Tibial nerve (tissue), 4 donors: ENCODE data around the gene ITPRID2.

Experiments used
- EP300 ChIP-seq, 2 donors: sonication (generic); formaldehyde crosslinking; IDR thresholded peaks; one replicate each; pipeline ENCODE4 v1.6.1; 2017; ENCODE audit warnings: antibody characterized with exemption in 2 of 2, mild to moderate bottlenecking in 1 of 2
- POLR2A ChIP-seq, 2 donors: fragments of 450-650 bp; IDR thresholded peaks; one replicate each; pipeline ENCODE4 v1.6.1; 2017; ENCODE audit warnings: antibody characterized with exemption in 2 of 2, mild to moderate bottlenecking in 2 of 2, moderate library complexity in 2 of 2
- TF ChIP-seq, protein P1 (sequence below), 5 experiments: fragments of 200-600 bp in 3 of 5; fragments of 450-650 bp in 2 of 5; sonication (generic) in 3 of 5; IDR thresholded peaks; one replicate each; pipeline ENCODE4 v1.5.1; 2016 to 2019; ENCODE audit warnings: antibody characterized with exemption in 5 of 5, mild to moderate bottlenecking in 3 of 5, moderate library complexity in 2 of 5

DNA sequence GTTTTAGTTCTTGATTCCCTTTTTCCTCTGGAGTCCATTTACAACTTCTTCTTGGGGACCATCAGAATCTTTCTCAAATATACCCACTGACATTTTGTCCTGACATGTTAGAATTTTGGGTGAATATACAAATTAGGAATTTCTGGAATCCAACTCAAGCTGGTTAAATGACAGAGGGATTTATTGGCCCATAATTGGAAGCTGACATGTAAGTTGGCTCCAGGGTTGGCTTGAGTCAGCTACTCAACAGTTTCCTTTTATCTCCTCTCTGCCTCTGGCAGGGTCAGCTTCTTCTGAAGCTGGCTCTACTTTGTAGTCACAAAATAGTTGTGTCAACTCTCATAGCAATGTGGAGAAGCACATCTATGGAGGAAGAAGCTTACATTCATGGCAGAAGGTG, 57.5 kb downstream of the ITPRID2 start:
- TF ChIP-seq, protein P1, sequence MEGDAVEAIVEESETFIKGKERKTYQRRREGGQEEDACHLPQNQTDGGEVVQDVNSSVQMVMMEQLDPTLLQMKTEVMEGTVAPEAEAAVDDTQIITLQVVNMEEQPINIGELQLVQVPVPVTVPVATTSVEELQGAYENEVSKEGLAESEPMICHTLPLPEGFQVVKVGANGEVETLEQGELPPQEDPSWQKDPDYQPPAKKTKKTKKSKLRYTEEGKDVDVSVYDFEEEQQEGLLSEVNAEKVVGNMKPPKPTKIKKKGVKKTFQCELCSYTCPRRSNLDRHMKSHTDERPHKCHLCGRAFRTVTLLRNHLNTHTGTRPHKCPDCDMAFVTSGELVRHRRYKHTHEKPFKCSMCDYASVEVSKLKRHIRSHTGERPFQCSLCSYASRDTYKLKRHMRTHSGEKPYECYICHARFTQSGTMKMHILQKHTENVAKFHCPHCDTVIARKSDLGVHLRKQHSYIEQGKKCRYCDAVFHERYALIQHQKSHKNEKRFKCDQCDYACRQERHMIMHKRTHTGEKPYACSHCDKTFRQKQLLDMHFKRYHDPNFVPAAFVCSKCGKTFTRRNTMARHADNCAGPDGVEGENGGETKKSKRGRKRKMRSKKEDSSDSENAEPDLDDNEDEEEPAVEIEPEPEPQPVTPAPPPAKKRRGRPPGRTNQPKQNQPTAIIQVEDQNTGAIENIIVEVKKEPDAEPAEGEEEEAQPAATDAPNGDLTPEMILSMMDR (IDR thresholded peaks at IDR 0.05) = no peak
- TF ChIP-seq POLR2A (IDR thresholded peaks at IDR 0.05) (no peak), EP300 (IDR thresholded peaks at IDR 0.05) (no peak)
